Measurements from ENCODE around the gene BTF3.

BTF3 gene

GRCh38 chr5:73525606-73526203 lies 27.5 kb downstream of the BTF3 start:
- DNase-seq (ENCODE audit: low spot score) = no peak

GRCh38 chr5:73528248-73528647 lies 30.0 kb downstream of the BTF3 start:
- DNase-seq (ENCODE audit: low spot score) = no peak

GRCh38 chr5:73529081-73529480 lies 30.8 kb downstream of the BTF3 start:
- DNase-seq (ENCODE audit: low spot score) = no peak

GRCh38 chr5:73531356-73531755 lies 33.1 kb downstream of the BTF3 start:
- DNase-seq (ENCODE audit: low spot score) = no peak

- DNase-seq (ENCODE audit: low spot score) = no peak
Observed at GRCh38 chr5:73532195-73532594, 34.0 kb downstream of the BTF3 start.

- DNase-seq (ENCODE audit: low spot score) = no peak
Observed at GRCh38 chr5:73534011-73534644, 35.9 kb downstream of the BTF3 start.

- no peak for DNase-seq (ENCODE audit: low spot score)
Observed at GRCh38 chr5:73534971-73535370, 36.7 kb downstream of the BTF3 start.

GRCh38 chr5:73539730-73540129 lies 41.5 kb downstream of the BTF3 start:
- DNase-seq (ENCODE audit: low spot score) = no peak

GRCh38 chr5:73540192-73540591 lies 42.0 kb downstream of the BTF3 start:
- peak; percentile 19 for DNase-seq (ENCODE audit: low spot score)

GRCh38 chr5:73542020-73542419 lies 43.8 kb downstream of the BTF3 start:
- DNase-seq (ENCODE audit: low spot score) = no peak

GRCh38 chr5:73544429-73545402 lies 46.5 kb downstream of the BTF3 start:
- no peak for DNase-seq (ENCODE audit: low spot score)

- no peak for DNase-seq (ENCODE audit: low spot score)
Observed at GRCh38 chr5:73545403-73545779, 47.1 kb downstream of the BTF3 start.

GRCh38 chr5:73550016-73550415 lies 51.8 kb downstream of the BTF3 start:
- no peak for DNase-seq (ENCODE audit: low spot score)

GRCh38 chr5:73552642-73553041 lies 54.4 kb downstream of the BTF3 start:
- no peak for DNase-seq (ENCODE audit: low spot score)

All from SW480 (cell line).